Activated T-cell treated with anti-CD3 and anti-CD28 coated beads, Interleukin-2, amount 50 U/mL, for 24 hours (primary cell): ENCODE data around the gene PIM1.
"Not testable (repeated sequence)": the region's sequence is repeated elsewhere in the genome, so short reads cannot be mapped to it uniquely, and the experiment has no call there.

Experiments used
- DNase-seq: peaks from one replicate; pipeline ENCODE4 v3.0.0-alpha.2; 2020
- H3K27ac Mint-ChIP-seq: 2 replicates; pipeline ENCODE4 v1.8.0; 2020; ENCODE audit warnings: mild to moderate bottlenecking, mixed read lengths
- H3K27me3 Mint-ChIP-seq: 2 replicates; pipeline ENCODE4 v1.8.0; 2020; ENCODE audit warnings: mixed read lengths
- H3K36me3 Mint-ChIP-seq: 2 replicates; pipeline ENCODE4 v1.8.0; 2020; ENCODE audit warnings: low read depth, mixed read lengths
- H3K4me1 Mint-ChIP-seq: 2 replicates; pipeline ENCODE4 v1.8.0; 2020; ENCODE audit warnings: low read depth, mixed read lengths
- H3K4me3 Mint-ChIP-seq: 2 replicates; pipeline ENCODE4 v1.8.0; 2020; ENCODE audit warnings: mild to moderate bottlenecking, moderate library complexity, mixed read lengths
- H3K9me3 Mint-ChIP-seq: 2 replicates; pipeline ENCODE4 v1.8.0; 2020; ENCODE audit warnings: mixed read lengths

Gene PIM1

GRCh38 chr6:37173493-37174195 is 3.7 kb downstream of the PIM1 start:
- peak overlapping the region; percentile 91 for H3K4me3 Mint-ChIP-seq
- H3K4me1 Mint-ChIP-seq: peaks cover 67% of the 10 kb centered on the region
- peak; percentile 75 for DNase-seq
- H3K27me3 Mint-ChIP-seq: no peaks in the 10 kb centered on the region
- no peaks in the 10 kb centered on the region for H3K9me3 Mint-ChIP-seq
- H3K27ac Mint-ChIP-seq: peak overlapping the region; percentile 95
- H3K36me3 Mint-ChIP-seq: peaks cover 71% of the 10 kb centered on the region

- H3K36me3 Mint-ChIP-seq: peaks cover 71% of the 10 kb centered on the region
- H3K9me3 Mint-ChIP-seq: no peaks in the 10 kb centered on the region
- H3K27ac Mint-ChIP-seq: peak overlapping the region; percentile 95
- H3K27me3 Mint-ChIP-seq: no peaks in the 10 kb centered on the region
- H3K4me1 Mint-ChIP-seq: peaks cover 62% of the 10 kb centered on the region
- H3K4me3 Mint-ChIP-seq: peak overlapping the region; percentile 91
- no peak for DNase-seq
Observed at GRCh38 chr6:37174196-37174514, 4.2 kb downstream of the PIM1 start.

- DNase-seq: no peak
- H3K27me3 Mint-ChIP-seq: no peaks in the 10 kb centered on the region
- no peaks in the 10 kb centered on the region for H3K9me3 Mint-ChIP-seq
- peak overlapping the region; percentile 95 for H3K27ac Mint-ChIP-seq
- H3K4me3 Mint-ChIP-seq: peak overlapping the region; percentile 91
- peaks cover 69% of the 10 kb centered on the region for H3K36me3 Mint-ChIP-seq
- H3K4me1 Mint-ChIP-seq: peaks cover 58% of the 10 kb centered on the region
Observed at GRCh38 chr6:37174515-37175331, 4.8 kb downstream of the PIM1 start.

GRCh38 chr6:37175332-37176267 is 5.6 kb downstream of the PIM1 start:
- Mint-ChIP-seq H3K4me3 (peak overlapping the region; percentile 91), H3K27me3 (no peaks in the 10 kb centered on the region), H3K36me3 (peaks cover 68% of the 10 kb centered on the region), H3K9me3 (no peaks in the 10 kb centered on the region), H3K27ac (peak overlapping the region; percentile 95), H3K4me1 (peaks cover 64% of the 10 kb centered on the region)
- no peak for DNase-seq

GRCh38 chr6:37176268-37177076 is 6.5 kb downstream of the PIM1 start:
- H3K4me1 Mint-ChIP-seq: peaks cover 69% of the 10 kb centered on the region
- H3K27me3 Mint-ChIP-seq: no peaks in the 10 kb centered on the region
- peak overlapping the region; percentile 91 for H3K4me3 Mint-ChIP-seq
- H3K9me3 Mint-ChIP-seq: no peaks in the 10 kb centered on the region
- peaks cover 60% of the 10 kb centered on the region for H3K36me3 Mint-ChIP-seq
- no peak for DNase-seq
- H3K27ac Mint-ChIP-seq: peak overlapping the region; percentile 95

GRCh38 chr6:37177077-37177934 is 7.4 kb downstream of the PIM1 start:
- Mint-ChIP-seq H3K36me3 (peaks cover 51% of the 10 kb centered on the region), H3K27ac (peak overlapping the region; percentile 59)

GRCh38 chr6:37177935-37178517 is 8.1 kb downstream of the PIM1 start:
- no peak overlapping the region for H3K4me3 Mint-ChIP-seq
- DNase-seq: no peak
- peak overlapping the region; percentile 9 for H3K27ac Mint-ChIP-seq
- peaks cover 44% of the 10 kb centered on the region for H3K36me3 Mint-ChIP-seq
- peaks cover 73% of the 10 kb centered on the region for H3K4me1 Mint-ChIP-seq
- H3K9me3 Mint-ChIP-seq: no peaks in the 10 kb centered on the region
- H3K27me3 Mint-ChIP-seq: no peaks in the 10 kb centered on the region

More at GRCh38 chr6:37177077-37177934, 7.4 kb downstream of the PIM1 start:
- no peak overlapping the region for H3K4me3 Mint-ChIP-seq
- no peak for DNase-seq
- no peaks in the 10 kb centered on the region for H3K27me3 Mint-ChIP-seq
- H3K9me3 Mint-ChIP-seq: no peaks in the 10 kb centered on the region
- H3K4me1 Mint-ChIP-seq: peaks cover 73% of the 10 kb centered on the region

- Mint-ChIP-seq H3K9me3 (no peaks in the 10 kb centered on the region), H3K27me3 (no peaks in the 10 kb centered on the region), H3K36me3 (peaks cover 24% of the 10 kb centered on the region), H3K27ac (peak overlapping the region; percentile 64), H3K4me1 (peaks cover 64% of the 10 kb centered on the region), H3K4me3 (no peak overlapping the region)
- DNase-seq: no peak
Observed at GRCh38 chr6:37180075-37180474, 10.1 kb downstream of the PIM1 start.

GRCh38 chr6:37180610-37181009 is 10.7 kb downstream of the PIM1 start:
- H3K27ac Mint-ChIP-seq: peak overlapping the region; percentile 33

GRCh38 chr6:37182736-37183590 is 13.0 kb downstream of the PIM1 start:
- peaks cover 3% of the 10 kb centered on the region for H3K9me3 Mint-ChIP-seq
- H3K27me3 Mint-ChIP-seq: no peaks in the 10 kb centered on the region
- H3K27ac Mint-ChIP-seq: peak overlapping the region; percentile 99
- H3K36me3 Mint-ChIP-seq: peaks cover 2% of the 10 kb centered on the region
- peak; percentile 62 for DNase-seq
- H3K4me3 Mint-ChIP-seq: peak overlapping the region; percentile 57
- peaks cover 61% of the 10 kb centered on the region for H3K4me1 Mint-ChIP-seq

More at GRCh38 chr6:37180610-37181009, 10.7 kb downstream of the PIM1 start:
- not testable (repeated sequence) for H3K27me3 Mint-ChIP-seq, H3K4me3 Mint-ChIP-seq, H3K9me3 Mint-ChIP-seq, DNase-seq
- Mint-ChIP-seq H3K36me3 (peaks cover 18% of the 10 kb centered on the region), H3K4me1 (peaks cover 62% of the 10 kb centered on the region)

GRCh38 chr6:37185949-37186720 is 16.2 kb downstream of the PIM1 start:
- H3K27ac Mint-ChIP-seq: peak overlapping the region; percentile 77
- H3K4me3 Mint-ChIP-seq, DNase-seq, H3K36me3 Mint-ChIP-seq, H3K9me3 Mint-ChIP-seq, H3K27me3 Mint-ChIP-seq: not testable (repeated sequence)
- peaks cover 67% of the 10 kb centered on the region for H3K4me1 Mint-ChIP-seq
